ENCODE results near the gene GPR78. TPM values are rescaled to one million over a fixed set of nuclear protein-coding genes. Genes with fewer than 3 reads are reported as not detected.
"Not testable (repeated sequence)": the region's sequence is repeated elsewhere in the genome, so short reads cannot be mapped to it uniquely, and the experiment has no call there.

The GPR78 gene
- total RNA-seq, 1 experiment from 2014 or later: 5.7 TPM

DNA sequence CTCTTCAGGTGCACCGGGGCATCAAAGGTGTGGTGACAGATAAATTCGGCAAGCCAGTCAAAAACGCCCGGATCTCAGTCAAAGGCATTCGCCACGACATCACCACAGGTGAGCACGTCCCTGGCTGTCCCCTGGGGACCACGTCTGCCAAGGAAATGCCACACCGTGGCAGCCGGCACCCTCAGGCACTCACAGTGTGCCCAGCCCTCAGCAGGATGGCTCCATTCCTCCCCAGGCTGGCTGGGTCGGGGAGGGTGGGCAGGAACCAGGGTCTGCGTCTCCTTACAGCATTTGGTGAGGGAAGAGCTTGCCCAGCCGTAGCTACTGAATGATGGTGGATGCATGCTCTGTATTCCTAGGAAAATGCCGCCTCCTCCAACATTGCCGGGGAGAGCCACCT lies 38.2 kb downstream of the GPR78 start:
- no peak for TF ChIP-seq RORB (CRISPR knock-in tag; IDR thresholded peaks at IDR 0.05)
- no peak for TF ChIP-seq ZNF219 (CRISPR knock-in tag; IDR thresholded peaks at IDR 0.05; ENCODE audit: borderline replicate concordance)
- TF ChIP-seq OVOL2 (CRISPR knock-in tag; IDR thresholded peaks at IDR 0.05; ENCODE audit: borderline replicate concordance): no peak
- TF ChIP-seq ZNF416 (CRISPR knock-in tag; IDR thresholded peaks at IDR 0.05): no peak
- no peak for TF ChIP-seq ERG (CRISPR knock-in tag; IDR thresholded peaks at IDR 0.05)
- TF ChIP-seq MXD4 (CRISPR knock-in tag; IDR thresholded peaks at IDR 0.05; ENCODE audit: borderline replicate concordance): no peak
- no peak for TF ChIP-seq ZNF512 (CRISPR knock-in tag; IDR thresholded peaks at IDR 0.05; ENCODE audit: borderline replicate concordance)
- TF ChIP-seq NFE2L1 (CRISPR knock-in tag; IDR thresholded peaks at IDR 0.05): no peak
- H3K4me3 Mint-ChIP-seq: no peak overlapping the region
- POLR2A ChIA-PET: no interaction called here
- DNase-seq (ENCODE audit: low spot score): no peak
- H3K4me1 Mint-ChIP-seq: no peaks in the 10 kb centered on the region
- CTCF ChIA-PET: interaction anchor here (5.0 kb wide), 1 partner anchor 11 kb away, joined by 45 read pairs; no protein-coding TSS in a partner anchor
- H3K36me3 Mint-ChIP-seq: peaks cover 3% of the 10 kb centered on the region; the same call in 1 of the 2 replicates
- H3K27ac Mint-ChIP-seq: no peak overlapping the region
- ATAC-seq: no peak
- H3K27me3 Mint-ChIP-seq (ENCODE audit: low read depth): no peaks in the 10 kb centered on the region; the same call in 1 of the 2 replicates
- H3K9me3 Mint-ChIP-seq: no peaks in the 10 kb centered on the region

DNA sequence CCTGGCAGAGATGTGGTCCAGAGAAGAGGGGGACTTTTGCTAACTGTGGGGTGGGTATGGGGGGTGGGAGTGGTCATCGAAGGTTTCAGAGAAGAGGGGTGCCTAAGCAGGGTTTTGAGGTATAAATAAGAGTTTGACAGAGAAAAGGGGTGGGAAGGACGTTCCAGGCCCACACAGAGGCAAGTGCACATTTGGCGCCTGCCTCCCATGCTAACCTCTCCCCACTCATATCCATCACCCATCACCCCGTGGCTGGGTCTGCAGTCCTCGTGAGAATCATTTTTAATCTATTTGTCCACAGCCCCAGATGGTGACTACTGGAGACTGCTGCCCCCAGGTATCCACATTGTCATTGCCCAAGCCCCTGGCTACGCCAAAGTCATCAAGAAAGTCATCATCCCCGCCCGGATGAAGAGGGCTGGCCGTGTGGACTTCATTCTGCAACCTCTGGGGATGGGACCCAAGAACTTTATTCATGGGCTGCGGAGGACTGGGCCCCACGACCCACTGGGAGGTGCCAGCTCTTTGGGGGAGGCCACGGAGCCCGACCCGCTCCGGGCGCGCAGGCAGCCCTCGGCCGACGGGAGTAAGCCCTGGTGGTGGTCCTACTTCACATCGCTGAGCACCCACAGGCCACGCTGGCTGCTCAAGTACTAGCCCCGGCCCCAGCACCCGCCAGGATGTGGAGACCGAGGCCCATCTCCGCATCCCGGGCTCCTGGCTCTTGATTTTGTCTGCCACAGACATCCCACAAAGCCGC lies 38.9 kb downstream of the GPR78 start:
- DNase-seq (ENCODE audit: low spot score) (no peak), ATAC-seq (no peak)
- Mint-ChIP-seq H3K27ac (no peak overlapping the region), H3K4me1 (no peaks in the 10 kb centered on the region), H3K36me3 (peaks cover 3% of the 10 kb centered on the region; the same call in 1 of the 2 replicates), H3K9me3 (no peaks in the 10 kb centered on the region), H3K27me3 (ENCODE audit: low read depth) (no peaks in the 10 kb centered on the region; the same call in 1 of the 2 replicates), H3K4me3 (no peak overlapping the region)
- CTCF ChIA-PET: interaction anchor here (5.0 kb wide), 1 partner anchor 12 kb away, joined by 45 read pairs; no protein-coding TSS in a partner anchor
- POLR2A ChIA-PET: no interaction called here
- TF ChIP-seq ZNF121 (CRISPR knock-in tag; IDR thresholded peaks at IDR 0.05): no peak
- TF ChIP-seq ZNF219 (CRISPR knock-in tag; IDR thresholded peaks at IDR 0.05; ENCODE audit: borderline replicate concordance): no peak
- TF ChIP-seq, protein P1, sequence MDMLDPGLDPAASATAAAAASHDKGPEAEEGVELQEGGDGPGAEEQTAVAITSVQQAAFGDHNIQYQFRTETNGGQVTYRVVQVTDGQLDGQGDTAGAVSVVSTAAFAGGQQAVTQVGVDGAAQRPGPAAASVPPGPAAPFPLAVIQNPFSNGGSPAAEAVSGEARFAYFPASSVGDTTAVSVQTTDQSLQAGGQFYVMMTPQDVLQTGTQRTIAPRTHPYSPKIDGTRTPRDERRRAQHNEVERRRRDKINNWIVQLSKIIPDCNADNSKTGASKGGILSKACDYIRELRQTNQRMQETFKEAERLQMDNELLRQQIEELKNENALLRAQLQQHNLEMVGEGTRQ (CRISPR knock-in tag; IDR thresholded peaks at IDR 0.05): no peak
- TF ChIP-seq, protein P2, sequence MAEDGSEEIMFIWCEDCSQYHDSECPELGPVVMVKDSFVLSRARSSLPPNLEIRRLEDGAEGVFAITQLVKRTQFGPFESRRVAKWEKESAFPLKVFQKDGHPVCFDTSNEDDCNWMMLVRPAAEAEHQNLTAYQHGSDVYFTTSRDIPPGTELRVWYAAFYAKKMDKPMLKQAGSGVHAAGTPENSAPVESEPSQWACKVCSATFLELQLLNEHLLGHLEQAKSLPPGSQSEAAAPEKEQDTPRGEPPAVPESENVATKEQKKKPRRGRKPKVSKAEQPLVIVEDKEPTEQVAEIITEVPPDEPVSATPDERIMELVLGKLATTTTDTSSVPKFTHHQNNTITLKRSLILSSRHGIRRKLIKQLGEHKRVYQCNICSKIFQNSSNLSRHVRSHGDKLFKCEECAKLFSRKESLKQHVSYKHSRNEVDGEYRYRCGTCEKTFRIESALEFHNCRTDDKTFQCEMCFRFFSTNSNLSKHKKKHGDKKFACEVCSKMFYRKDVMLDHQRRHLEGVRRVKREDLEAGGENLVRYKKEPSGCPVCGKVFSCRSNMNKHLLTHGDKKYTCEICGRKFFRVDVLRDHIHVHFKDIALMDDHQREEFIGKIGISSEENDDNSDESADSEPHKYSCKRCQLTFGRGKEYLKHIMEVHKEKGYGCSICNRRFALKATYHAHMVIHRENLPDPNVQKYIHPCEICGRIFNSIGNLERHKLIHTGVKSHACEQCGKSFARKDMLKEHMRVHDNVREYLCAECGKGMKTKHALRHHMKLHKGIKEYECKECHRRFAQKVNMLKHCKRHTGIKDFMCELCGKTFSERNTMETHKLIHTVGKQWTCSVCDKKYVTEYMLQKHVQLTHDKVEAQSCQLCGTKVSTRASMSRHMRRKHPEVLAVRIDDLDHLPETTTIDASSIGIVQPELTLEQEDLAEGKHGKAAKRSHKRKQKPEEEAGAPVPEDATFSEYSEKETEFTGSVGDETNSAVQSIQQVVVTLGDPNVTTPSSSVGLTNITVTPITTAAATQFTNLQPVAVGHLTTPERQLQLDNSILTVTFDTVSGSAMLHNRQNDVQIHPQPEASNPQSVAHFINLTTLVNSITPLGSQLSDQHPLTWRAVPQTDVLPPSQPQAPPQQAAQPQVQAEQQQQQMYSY (CRISPR knock-in tag; IDR thresholded peaks at IDR 0.05): no peak
- TF ChIP-seq NR3C1 (CRISPR knock-in tag; conservative IDR thresholded peaks at IDR 0.05; ENCODE audit: low read depth): no peak
- no peak for TF ChIP-seq IRF2 (CRISPR knock-in tag; IDR thresholded peaks at IDR 0.05; ENCODE audit: borderline replicate concordance, low read depth)
- TF ChIP-seq TEAD1 (CRISPR knock-in tag; IDR thresholded peaks at IDR 0.05): no peak
- TF ChIP-seq, protein P3, sequence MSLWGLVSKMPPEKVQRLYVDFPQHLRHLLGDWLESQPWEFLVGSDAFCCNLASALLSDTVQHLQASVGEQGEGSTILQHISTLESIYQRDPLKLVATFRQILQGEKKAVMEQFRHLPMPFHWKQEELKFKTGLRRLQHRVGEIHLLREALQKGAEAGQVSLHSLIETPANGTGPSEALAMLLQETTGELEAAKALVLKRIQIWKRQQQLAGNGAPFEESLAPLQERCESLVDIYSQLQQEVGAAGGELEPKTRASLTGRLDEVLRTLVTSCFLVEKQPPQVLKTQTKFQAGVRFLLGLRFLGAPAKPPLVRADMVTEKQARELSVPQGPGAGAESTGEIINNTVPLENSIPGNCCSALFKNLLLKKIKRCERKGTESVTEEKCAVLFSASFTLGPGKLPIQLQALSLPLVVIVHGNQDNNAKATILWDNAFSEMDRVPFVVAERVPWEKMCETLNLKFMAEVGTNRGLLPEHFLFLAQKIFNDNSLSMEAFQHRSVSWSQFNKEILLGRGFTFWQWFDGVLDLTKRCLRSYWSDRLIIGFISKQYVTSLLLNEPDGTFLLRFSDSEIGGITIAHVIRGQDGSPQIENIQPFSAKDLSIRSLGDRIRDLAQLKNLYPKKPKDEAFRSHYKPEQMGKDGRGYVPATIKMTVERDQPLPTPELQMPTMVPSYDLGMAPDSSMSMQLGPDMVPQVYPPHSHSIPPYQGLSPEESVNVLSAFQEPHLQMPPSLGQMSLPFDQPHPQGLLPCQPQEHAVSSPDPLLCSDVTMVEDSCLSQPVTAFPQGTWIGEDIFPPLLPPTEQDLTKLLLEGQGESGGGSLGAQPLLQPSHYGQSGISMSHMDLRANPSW (CRISPR knock-in tag; conservative IDR thresholded peaks at IDR 0.05; ENCODE audit: low read depth): no peak
- no peak for TF ChIP-seq ZNF416 (CRISPR knock-in tag; IDR thresholded peaks at IDR 0.05)

DNA sequence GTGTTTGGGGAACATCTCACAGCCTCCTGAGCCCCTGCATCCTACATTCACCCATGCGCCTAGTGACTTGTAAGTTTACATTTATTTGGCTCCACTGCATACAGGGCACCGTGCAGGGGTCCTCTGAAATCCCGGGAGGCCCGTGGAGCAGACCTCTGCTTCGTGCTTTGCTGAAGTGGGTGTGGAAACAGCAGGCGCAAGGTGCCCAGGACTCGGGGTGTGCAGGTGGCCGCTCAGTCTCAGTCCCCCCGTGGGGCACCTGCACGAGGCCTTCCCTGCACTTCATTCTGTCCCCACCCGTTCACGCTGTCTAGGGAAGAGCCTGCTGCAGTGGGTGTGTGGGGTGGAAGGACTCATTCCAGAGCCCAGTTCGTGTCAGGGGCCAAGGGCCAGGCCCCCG lies 40.9 kb downstream of the GPR78 start:
- H3K27ac Mint-ChIP-seq; DNase-seq (ENCODE audit: low spot score); CTCF ChIA-PET; H3K4me1 Mint-ChIP-seq; H3K36me3 Mint-ChIP-seq; ATAC-seq; H3K27me3 Mint-ChIP-seq (ENCODE audit: low read depth); H3K4me3 Mint-ChIP-seq; H3K9me3 Mint-ChIP-seq; POLR2A ChIA-PET: not testable (repeated sequence)

- H3K36me3 Mint-ChIP-seq; POLR2A ChIA-PET; DNase-seq (ENCODE audit: low spot score); CTCF ChIA-PET; H3K4me1 Mint-ChIP-seq; H3K27ac Mint-ChIP-seq; H3K4me3 Mint-ChIP-seq; H3K9me3 Mint-ChIP-seq; H3K27me3 Mint-ChIP-seq (ENCODE audit: low read depth): not testable (repeated sequence)
- peak; percentile 92 for ATAC-seq
These were observed 44.5 kb downstream of the GPR78 start for GRCh38 chr4:8624601-8625272.
